ENCODE results near the gene GAPVD1.
A peak's percentile ranks its signal among the peaks of the same experiment; 100 is the strongest.
"Not testable (repeated sequence)": the region's sequence is repeated elsewhere in the genome, so short reads cannot be mapped to it uniquely, and the experiment has no call there.

The GAPVD1 gene

DNA sequence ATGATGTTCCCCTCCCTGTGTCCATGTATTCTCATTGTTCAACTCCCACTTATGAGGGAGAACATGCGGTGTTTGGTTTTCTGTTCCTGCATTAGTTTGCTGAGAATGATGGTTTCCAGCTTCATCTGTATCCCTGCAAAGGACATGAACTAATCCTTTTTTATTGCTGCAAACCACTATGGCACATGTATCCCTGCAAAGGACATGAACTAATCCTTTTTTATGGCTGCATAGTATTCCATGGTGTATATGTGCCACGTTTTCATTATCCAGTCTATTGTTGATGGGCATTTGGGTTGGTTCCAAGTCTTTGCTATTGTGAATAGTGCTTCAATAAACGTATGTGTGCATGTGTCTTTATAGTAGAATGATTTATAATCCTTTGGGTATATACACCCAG lies 54.7 kb downstream of the GAPVD1 start:
- DNase-seq (ENCODE audit: low read depth in 3 of 3): not testable (repeated sequence)

DNA sequence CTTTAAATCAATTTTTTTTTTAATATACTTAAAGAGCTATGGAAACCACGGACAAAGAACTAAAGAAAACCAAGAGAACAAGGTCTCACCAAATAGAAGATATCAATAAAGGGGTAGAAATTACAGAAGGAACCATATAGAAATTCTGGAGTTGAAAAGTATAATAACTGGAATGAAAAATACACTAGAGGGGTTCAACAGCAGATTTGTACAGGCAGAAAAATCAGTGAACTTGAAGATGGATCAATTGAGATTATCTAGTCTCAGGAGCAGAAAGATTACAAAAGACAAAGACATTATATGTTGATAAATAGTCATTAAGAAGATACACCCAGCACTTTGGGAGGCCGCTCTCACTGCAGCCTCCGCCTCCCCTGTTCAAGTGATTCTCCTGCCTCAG lies 56.1 kb downstream of the GAPVD1 start:
- no peak for DNase-seq (ENCODE audit: low read depth in 3 of 3)

DNA sequence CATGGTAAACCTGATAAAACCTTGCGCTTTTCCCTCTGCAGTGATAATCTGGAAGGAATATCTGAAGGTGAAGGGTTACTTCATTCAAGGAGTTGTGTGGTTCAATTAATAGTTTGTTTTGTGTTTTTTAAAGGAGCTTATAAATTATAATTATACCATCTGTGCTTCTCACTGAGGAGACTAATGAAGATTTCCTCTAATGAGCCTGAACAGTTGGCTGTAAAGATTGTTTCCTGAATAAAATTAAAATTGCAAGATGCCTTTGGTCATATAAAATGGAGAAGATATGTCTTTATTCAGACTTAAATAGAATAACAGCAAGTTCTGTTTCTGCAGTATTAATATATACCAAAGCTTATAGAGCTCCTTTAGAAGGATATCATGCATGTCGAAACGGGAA lies 59.9 kb downstream of the GAPVD1 start:
- DNase-seq (ENCODE audit: low read depth in 3 of 3): no peak

DNA sequence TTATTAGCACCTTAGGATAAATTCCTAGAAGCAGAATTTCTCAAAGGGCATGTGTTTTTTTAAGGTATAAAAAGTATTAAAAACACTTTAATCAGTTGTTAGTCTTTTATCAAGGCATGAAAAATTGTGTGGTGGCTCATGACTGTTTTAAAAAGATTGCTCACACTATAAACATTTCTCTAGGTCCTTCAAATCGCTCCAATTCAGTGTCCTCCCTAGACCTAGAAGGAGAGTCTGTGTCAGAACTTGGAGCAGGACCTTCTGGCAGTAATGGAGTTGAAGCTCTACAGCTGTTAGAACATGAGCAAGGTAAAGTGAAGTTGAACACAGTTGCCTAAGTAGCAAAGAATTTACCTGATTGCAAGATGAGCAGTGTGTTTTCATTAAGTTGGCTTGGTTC lies 62.0 kb downstream of the GAPVD1 start:
- DNase-seq (ENCODE audit: low read depth in 3 of 3): no peak

DNA sequence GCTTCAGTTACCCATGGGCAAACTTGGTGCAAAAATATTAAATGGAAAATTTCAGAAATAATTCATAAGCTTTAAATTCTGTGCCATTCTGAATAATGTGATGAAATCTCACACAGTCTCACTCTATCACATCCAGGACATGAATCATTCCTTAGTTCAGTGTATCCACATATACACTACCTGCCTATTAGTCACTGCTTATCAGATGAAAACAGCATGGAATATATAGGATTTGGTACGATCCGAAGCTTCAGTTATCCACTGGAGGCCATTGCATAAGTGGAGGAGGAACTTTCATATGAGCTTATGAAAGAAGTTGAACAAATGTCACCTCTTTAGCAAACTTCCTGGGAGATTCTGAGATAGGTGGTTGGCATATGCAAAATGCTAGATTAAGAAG lies 64.2 kb downstream of the GAPVD1 start:
- DNase-seq (ENCODE audit: low read depth in 3 of 3): no peak

DNA sequence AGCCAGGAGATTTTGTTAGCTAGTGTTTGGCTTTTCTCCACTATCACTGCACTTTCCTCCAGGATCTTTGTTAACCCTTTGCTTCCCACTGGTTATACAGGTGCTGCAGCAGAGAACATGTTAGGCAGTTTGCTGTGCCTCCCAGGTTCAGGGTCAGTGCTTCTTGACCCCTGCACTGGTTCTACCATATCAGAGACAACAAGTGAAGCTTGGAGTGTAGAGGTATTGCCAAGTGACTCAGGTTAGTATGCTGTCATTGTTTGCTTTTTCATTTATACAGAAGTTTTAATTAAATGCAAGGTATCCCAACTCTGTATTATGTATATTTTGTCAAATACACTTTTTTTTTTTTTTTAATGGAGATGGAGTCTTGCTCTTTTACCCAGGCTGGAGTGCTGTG lies 68.4 kb downstream of the GAPVD1 start:
- no peak for DNase-seq (ENCODE audit: low read depth in 3 of 3)

DNA sequence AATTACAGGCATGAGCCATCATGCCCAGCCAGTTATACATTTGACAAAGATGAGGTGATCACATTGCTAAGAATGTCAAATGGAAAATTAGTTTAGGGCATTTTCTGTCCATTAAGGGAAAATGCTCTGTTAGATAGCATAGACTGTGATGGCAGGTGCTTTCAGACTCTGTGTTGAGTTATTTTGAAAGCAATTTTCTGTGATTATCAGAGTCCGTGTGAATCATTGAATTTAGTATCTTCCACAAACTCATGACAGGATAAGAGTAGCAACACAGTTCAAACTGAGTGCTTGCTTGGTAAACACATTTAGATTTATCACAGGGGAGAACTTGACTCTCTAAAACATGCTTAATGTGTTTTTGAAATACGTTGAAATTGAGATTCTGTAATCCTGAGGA lies 69.0 kb downstream of the GAPVD1 start:
- no peak for DNase-seq (ENCODE audit: low read depth in 3 of 3)

DNA sequence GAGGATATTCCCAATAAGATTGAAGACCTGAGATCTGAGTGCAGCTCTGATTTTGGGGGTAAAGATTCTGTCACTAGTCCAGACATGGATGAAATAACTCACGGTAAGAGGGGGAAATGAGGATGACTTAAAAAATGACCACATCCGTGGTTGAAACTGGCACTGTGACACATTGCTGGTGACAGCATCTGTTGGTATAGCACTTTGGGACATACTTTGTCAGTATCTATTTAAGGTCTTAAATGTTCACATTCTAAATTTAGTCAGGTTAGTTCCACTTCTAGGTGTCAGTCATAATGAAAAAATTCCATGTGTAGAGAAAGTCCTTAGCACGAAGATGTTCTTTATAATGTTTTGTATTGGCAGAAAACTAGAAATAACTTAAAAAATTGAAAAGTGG lies 70.9 kb downstream of the GAPVD1 start:
- DNase-seq (ENCODE audit: low read depth in 3 of 3): peak in 1 of 3 experiments; percentile 31

DNA sequence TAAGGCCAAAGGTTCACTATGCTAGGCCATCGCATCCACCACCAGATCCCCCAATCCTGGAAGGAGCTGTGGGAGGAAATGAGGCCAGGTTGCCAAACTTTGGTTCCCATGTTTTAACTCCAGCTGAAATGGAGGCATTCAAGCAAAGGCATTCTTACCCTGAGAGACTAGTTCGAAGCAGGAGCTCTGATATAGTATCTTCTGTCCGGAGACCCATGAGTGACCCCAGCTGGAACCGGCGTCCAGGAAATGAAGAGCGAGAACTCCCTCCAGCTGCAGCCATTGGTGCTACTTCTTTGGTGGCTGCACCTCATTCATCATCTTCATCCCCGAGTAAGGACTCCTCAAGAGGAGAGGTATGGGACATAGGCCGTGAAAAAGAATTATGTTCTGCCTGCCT lies 75.6 kb downstream of the GAPVD1 start:
- no peak for DNase-seq (ENCODE audit: low read depth in 3 of 3)

DNA sequence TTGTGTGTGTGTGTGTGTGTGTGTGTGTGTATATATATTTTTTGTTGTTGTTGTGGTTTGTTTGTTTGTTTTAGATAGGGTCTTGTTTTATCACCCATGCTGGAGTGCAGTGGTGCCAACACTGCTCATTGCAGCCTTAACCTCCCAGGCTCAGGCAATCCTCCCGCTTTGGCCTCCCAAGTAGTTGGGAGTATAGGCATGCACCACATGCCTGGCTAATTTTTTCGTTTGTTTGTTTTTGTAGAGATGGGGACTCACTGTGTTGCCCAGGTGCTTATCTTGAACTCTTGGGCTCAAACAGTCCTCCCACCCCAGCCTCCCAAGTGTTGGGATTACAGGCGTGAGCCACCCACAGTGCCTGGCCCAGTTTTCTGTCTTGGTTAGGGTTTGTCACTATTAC lies 77.3 kb downstream of the GAPVD1 start:
- DNase-seq (ENCODE audit: low read depth in 3 of 3): no peak

DNA sequence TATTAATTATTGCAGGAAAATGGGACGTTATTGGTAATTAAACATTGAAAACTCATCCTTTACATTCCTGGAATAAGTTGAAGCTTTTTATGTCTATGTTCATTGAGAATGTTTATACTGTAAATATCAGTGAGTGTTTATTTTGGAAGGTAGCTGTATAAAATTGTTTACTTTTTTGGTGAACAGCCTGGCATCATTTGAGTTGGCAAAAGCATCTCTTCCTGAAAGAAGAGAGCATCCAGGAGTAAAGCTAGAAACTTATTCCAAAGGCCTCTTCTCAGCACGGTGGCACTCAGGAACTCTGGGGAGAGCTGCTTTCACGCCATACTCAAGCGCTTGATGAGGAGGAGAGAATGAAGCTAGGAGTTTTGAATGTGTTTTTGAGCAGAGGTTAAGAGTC lies 79.9 kb downstream of the GAPVD1 start:
- DNase-seq (ENCODE audit: low read depth in 3 of 3): no peak

DNA sequence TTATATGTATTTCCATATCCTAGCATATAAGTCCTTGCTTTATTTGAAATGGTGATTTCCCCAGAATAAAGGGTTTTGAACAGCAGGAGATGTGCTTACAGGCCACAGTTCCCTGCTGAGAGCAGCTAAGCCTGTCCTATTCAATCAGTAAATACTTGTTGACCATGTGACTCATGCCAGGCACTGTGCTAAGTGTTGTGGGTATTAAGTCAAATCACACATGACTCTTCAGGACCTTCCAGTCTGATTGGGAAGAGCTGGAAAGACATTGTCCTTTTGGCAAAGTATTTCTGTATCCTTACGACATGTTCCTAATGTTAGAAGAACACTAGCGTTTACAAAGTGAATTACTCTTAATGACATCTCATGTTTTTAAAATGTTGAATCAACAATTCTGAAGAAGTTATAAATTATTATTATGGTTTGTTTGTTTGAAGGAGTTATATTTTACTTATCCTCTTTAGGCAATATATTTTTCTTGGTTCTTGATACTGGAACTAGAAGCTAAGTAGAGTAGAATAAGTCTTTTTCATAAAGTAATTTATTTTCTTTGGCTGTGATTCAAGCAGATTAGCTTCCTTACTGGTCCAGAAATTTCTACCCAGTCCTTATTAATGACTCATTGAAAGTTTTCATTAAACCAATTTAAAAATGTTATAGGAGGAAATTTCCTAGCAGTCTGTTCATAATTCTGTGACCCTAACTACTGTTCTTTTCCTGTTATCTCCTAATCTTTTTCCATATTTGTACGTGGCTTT lies 82.1 kb downstream of the GAPVD1 start:
- no peak for DNase-seq (ENCODE audit: low read depth in 3 of 3)

DNA sequence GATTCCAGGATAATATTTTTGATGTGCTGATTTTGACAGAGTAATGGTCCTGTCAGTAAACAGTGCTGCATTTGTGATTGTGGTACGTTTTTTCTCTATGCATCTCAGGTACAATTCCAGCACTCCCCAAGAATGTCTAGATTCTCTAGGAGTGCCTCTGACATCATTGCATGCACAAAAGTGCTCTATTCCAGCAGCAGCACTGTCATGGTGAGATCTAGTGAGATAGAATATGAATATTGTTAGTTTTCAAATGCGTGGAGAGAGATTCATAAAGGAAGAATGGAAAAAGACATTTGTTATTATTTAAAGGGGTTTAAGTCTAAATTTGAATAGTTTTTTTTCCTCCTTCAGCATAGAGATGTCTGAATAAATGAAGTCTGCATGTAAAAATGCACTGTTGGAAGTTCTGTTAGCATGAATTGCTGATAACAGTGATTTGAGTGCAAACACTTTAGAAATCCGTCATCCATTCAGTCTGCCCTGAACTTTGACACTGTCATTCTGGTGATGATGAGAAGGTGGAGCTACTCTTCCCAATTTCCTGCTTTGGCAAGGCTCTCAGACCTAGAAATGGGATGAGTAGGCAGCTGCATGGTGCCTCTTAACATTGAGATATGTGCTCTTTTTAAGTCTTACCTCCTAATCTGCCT lies 84.6 kb downstream of the GAPVD1 start:
- DNase-seq (ENCODE audit: low read depth in 3 of 3): no peak

DNA sequence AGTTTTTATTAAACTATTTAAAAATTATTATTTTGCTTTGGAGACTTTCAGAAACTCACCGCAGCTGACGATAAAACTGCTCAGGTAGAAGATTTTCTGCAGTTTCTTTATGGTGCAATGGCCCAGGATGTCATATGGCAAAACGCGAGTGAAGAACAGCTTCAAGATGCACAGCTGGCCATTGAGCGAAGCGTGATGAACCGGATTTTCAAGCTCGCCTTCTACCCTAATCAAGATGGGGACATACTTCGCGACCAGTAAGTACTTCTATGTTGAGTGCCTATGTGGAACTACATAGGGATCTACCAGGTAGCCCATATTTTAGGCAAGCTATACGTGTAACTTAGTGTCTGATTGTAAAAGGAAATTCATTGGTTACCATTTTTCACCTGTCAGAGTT lies 94.0 kb downstream of the GAPVD1 start:
- DNase-seq (ENCODE audit: low read depth in 3 of 3): no peak

DNA sequence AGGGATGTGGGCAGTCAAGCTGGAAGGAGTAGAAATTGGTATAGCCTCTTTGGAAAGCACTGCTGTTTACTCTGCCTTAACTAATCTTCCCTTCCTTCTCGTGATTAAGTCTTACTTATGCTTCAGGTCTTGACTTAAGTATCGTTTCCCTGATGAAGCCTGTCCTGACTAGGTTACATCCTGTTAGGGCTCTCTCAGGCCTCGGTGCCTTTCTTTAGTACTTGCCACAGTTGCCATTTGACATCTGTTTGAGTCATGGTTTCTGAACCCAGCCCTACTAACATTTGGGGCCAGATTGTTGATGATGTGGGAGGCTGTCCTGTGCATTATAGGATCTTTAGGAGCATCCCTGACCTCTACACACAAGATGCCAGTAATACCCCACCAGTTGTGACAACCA lies 94.4 kb downstream of the GAPVD1 start:
- DNase-seq (ENCODE audit: low read depth in 3 of 3): no peak

DNA sequence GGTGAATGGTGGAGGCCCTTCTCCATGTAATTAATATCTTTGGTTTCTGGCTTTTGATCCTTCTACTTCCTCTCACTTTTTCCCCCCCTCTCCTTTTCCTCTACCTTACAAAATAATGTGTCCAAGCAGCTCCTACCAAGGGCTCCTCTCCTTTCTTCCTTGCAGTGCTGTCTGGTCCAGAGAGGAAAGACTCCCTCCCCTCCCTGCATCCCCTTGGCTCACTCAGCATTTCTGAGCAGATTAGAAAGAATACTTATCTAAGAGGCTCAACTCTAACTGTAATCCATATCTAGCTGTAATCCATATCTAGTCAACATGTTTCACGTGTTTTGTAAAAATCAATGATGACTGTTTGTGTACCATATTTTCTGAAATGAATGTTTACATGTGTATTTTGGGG lies 97.4 kb downstream of the GAPVD1 start:
- DNase-seq (ENCODE audit: low read depth in 3 of 3): no peak

DNA sequence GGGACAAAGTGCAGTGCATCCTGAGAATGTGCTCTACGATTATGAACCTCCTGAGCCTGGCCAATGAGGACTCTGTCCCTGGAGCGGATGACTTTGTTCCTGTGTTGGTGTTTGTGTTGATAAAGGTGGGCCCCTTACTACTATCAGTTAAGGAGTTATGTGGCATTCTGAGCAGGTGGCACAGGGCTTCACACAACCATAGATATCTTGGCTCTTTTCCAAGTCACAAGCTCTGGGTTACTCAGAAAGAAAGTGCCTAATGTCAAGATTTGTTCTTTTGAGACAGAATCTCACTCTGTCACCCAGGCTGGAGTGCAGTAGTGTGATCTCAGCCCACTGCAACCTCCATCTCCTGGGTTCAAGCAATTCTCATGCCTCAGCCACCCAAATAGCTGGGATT lies 99.0 kb downstream of the GAPVD1 start:
- DNase-seq (ENCODE audit: low read depth in 3 of 3): no peak

DNA sequence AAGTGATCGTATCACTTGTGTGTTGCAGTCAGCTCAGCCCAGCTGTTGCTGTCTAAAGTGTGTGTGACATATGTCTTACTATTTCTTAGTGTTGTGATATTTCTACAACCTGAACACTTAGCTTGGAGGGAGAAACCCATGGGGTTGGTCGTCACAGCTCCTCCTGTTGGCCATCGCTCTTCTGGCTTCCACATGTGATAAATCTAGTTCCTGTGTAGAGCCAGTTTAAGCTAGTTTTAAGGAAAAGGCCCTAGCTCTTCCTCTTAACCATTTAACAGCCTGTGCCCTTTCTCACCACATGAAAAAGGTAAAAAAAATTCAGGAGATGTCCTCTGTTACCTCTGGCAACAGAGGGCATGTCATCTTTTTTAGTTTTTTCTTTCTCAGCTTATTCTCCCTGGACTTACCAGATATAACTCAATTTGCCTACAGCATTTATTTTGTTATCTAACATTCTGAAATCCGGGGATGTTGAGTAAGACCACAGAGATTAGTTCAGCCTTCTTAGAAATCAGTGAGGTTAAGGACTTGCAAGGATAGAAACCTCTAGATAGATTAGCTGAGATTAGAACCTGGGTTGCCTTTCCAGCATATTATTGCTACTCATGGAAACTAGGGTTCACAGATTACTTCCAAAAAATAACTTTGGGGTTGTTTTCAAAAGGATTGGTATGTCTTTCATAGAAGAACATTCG lies 100.4 kb downstream of the GAPVD1 start:
- DNase-seq (ENCODE audit: low read depth in 3 of 3): no peak

DNA sequence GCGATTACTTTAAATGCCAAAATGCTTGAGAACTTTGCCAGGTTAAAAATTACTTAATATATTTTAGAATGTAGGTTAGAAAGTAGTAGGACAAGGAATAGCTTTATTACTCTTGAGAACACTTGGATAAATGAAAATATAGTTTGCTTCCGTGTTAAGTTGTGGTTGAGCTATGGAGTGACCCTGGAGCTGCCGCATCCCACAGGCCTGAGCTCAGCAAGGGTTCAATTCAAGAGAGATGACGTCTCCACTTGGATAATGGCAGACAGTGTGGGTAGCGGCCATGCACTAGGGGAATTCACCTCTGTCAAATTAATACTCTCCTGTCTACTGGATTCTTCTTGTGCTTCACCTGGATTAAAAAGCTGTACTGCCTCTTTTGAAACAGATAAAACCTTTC lies 105.0 kb downstream of the GAPVD1 start:
- no peak for DNase-seq (ENCODE audit: low read depth in 3 of 3)

DNA sequence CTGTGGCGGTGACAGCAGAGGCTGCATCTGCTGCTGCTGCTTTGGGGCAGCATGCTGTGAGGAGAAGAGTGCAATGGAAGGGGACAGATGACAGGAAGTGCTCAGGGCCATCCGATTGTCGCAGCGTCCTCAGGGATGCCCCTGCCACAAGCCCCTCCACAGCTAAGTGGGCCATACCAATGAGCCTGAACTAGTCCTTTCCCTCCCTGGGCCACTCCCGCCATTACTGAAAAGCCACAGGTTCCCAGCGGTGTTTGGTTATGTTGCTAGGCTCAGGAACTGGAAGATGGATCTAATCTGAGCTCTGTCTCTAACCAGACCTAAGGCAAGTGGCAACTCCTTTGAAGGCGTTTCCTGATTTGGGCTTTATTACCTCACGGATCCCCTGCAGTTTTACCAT lies 109.2 kb downstream of the GAPVD1 start:
- DNase-seq (ENCODE audit: low read depth in 3 of 3): no peak

DNA sequence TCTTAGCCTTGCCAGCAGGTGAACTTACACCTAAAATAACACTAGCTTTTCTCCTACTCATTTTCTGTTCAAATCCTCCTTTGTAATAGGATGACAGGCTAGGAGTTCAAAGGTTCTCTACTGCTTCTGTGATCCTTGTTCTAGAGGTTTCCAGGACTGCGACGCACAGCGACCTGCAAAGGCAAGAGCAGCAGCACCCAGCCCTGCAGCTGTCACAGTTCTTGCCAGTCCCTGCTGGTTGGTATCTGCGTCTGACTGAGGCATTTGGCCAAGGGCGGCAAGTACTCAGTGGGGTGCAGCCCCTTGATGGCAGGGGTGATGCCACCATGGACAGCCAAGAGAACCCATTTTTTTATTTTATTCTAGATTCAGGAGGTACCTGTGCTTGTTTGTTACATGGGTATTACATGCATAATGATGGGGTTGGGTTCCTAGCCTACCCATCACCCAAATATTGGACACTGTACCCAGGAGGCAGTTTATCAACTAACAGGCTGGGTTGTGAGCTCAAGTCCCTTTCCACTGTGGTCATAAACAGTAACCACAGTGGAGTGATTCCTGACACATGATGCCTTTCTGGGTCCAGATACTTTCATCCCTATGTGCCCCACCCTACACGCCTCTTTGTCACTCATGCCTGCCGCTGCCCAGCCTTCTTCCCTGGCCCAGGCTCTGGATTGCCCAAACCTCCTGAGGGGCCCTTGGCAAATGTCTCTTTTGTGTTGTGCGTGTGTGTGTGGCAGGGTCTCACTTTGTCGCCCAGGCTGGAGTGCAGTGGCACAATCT lies 111.0 kb downstream of the GAPVD1 start:
- no peak for DNase-seq (ENCODE audit: low read depth in 3 of 3)
